Mesenchymal stem cell (in vitro differentiated cells and primary cell): ENCODE measurements around the gene SOCS6.

ENCODE experiments used
- DNase-seq: peaks from one replicate; pipeline ENCODE4 v3.0.0-alpha.2; 2013
- H2AFZ ChIP-seq: one replicate; pipeline ENCODE4 v1.6.1; 2013; ENCODE audit warnings: low read depth, mild to moderate bottlenecking, control low read depth, inconsistent platforms, low read length, moderate library complexity
- H2AK5ac ChIP-seq: 2 replicates; pipeline ENCODE4 v1.6.1; 2013; ENCODE audit warnings: low read length, moderate library complexity, mild to moderate bottlenecking, inconsistent platforms; ENCODE audit not compliant: severe bottlenecking
- H2BK120ac ChIP-seq: one replicate; pipeline ENCODE4 v1.6.1; 2013; ENCODE audit warnings: low read depth, mild to moderate bottlenecking, inconsistent platforms, low read length, moderate library complexity
- H2BK12ac ChIP-seq, 2 experiments: one replicate each; pipeline ENCODE4 v1.6.1; 2013; ENCODE audit warnings: inconsistent platforms in 2 of 2, low read length in 2 of 2, mild to moderate bottlenecking in 2 of 2, moderate library complexity in 2 of 2, control low read depth in 1 of 2
- H2BK15ac ChIP-seq: one replicate; pipeline ENCODE4 v1.6.1; 2013; ENCODE audit warnings: mild to moderate bottlenecking, low read depth, inconsistent platforms; ENCODE audit not compliant: poor library complexity, severe bottlenecking
- H2BK5ac ChIP-seq: 2 replicates; pipeline ENCODE4 v1.6.1; 2013; ENCODE audit warnings: low read depth, mild to moderate bottlenecking, low read length, control low read depth, inconsistent platforms; ENCODE audit not compliant: poor library complexity, severe bottlenecking
- H3K14ac ChIP-seq, 2 experiments: one replicate each; pipeline ENCODE4 v1.6.1; 2013; ENCODE audit warnings: inconsistent platforms in 2 of 2, low read length in 2 of 2, control low read depth in 1 of 2, mild to moderate bottlenecking in 1 of 2, moderate library complexity in 1 of 2
- H3K18ac ChIP-seq, 2 experiments: one replicate each; pipeline ENCODE4 v1.6.1; 2013; ENCODE audit warnings: inconsistent platforms in 2 of 2, low read length in 2 of 2, control low read depth in 1 of 2, low read depth in 1 of 2, mild to moderate bottlenecking in 1 of 2
- H3K23ac ChIP-seq, 2 experiments: one replicate each; pipeline ENCODE4 v1.6.1; 2013; ENCODE audit warnings: inconsistent platforms in 2 of 2, low read length in 2 of 2, mild to moderate bottlenecking in 2 of 2, moderate library complexity in 2 of 2, control low read depth in 1 of 2
- H3K27ac ChIP-seq: 2 replicates; pipeline ENCODE4 v1.5.1; 2013; ENCODE audit warnings: mild to moderate bottlenecking, moderate library complexity, low read length, control low read depth, inconsistent platforms; ENCODE audit not compliant: poor library complexity, severe bottlenecking
- H3K27me3 ChIP-seq, 2 experiments: 2 replicates each; pipeline versions ENCODE4 v1.6.1 to v1.7.0; 2013; ENCODE audit warnings: low read length in 2 of 2, mild to moderate bottlenecking in 2 of 2, moderate library complexity in 2 of 2, control low read depth in 1 of 2, inconsistent platforms in 1 of 2; ENCODE audit not compliant: control insufficient read depth in 1 of 2, insufficient read depth in 1 of 2
- H3K36me3 ChIP-seq, 2 experiments: 2 replicates each; pipeline versions ENCODE4 v1.6.1 to v1.7.0; 2013; ENCODE audit warnings: low read length in 2 of 2, control low read depth in 1 of 2, inconsistent platforms in 1 of 2, low read depth in 1 of 2, mild to moderate bottlenecking in 1 of 2; ENCODE audit not compliant: insufficient read depth in 2 of 2, control insufficient read depth in 1 of 2
- H3K4ac ChIP-seq, 2 experiments: one replicate each; pipeline ENCODE4 v1.6.1; 2013; ENCODE audit warnings: inconsistent platforms in 2 of 2, low read length in 2 of 2, mild to moderate bottlenecking in 2 of 2, moderate library complexity in 2 of 2, control low read depth in 1 of 2, low read depth in 1 of 2
- H3K4me1 ChIP-seq: 2 replicates; pipeline ENCODE4 v1.6.1; 2013; ENCODE audit warnings: low read depth, low read length, control low read depth; ENCODE audit not compliant: control insufficient read depth, insufficient read depth
- H3K4me2 ChIP-seq: 2 replicates; pipeline ENCODE4 v1.6.1; 2013; ENCODE audit warnings: low read length, mild to moderate bottlenecking, inconsistent platforms; ENCODE audit not compliant: poor library complexity, severe bottlenecking
- H3K4me3 ChIP-seq, 2 experiments: 2 replicates each; pipeline versions ENCODE4 v1.5.1 to v1.7.0; 2013; ENCODE audit warnings: low read length in 2 of 2, mild to moderate bottlenecking in 2 of 2, control low read depth in 1 of 2, low read depth in 1 of 2; ENCODE audit not compliant: insufficient read depth in 1 of 2
- H3K79me1 ChIP-seq: replicated peaks from 2 replicates; pipeline ENCODE4 v1.6.1; 2013; ENCODE audit warnings: mild to moderate bottlenecking, control low read depth, low read length, inconsistent platforms; ENCODE audit not compliant: poor library complexity, severe bottlenecking
- H3K9ac ChIP-seq: 2 replicates; pipeline ENCODE4 v1.7.0; 2013; ENCODE audit warnings: mild to moderate bottlenecking, low read length, moderate library complexity
- H3K9me3 ChIP-seq: 2 replicates; pipeline ENCODE4 v1.7.0; 2013; ENCODE audit warnings: mild to moderate bottlenecking, low read length; ENCODE audit not compliant: control insufficient read depth
- H4K8ac ChIP-seq: one replicate; pipeline ENCODE4 v1.6.1; 2013; ENCODE audit warnings: inconsistent platforms, mild to moderate bottlenecking, low read length, moderate library complexity
- H4K91ac ChIP-seq: one replicate; pipeline ENCODE4 v1.6.1; 2013; ENCODE audit warnings: mild to moderate bottlenecking, low read length, inconsistent platforms
- WGBS: methylation state at CpG from one replicate; pipeline ENCODE4 v1.1.7; 2013; ENCODE audit warnings: mixed read lengths; 5-methylcytosine and 5-hydroxymethylcytosine counted together

Gene SOCS6

DNA sequence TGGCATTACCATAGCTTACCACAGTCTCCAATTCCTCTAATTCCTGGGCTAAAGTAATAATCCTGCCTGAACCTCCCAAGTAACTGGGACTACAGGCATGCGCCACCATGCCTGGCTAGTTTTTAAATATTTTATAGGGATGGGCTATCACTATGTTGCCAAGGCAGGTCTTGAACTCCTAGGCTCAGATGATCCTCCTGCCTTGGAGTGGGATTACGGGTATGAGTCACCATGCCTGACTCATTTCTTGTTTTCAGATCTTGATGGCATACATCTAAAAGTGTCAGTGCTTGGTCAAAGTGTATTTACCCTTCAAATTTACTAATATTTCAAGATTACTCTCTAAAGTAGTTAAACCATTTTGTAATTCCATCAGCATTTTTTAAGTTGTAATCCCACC lies 9.4 kb upstream of the SOCS6 start:
- H3K79me1 ChIP-seq, result no peaks in the 10 kb centered on the region
- peaks cover 7% of the 10 kb centered on the region for H3K9me3 ChIP-seq
- no peaks in the 10 kb centered on the region for H3K27me3 ChIP-seq
- WGBS, result 83% methylated on average over 2 of the region's 2 CpGs
- H3K4me3 ChIP-seq, result no peak overlapping the region
- no peak for DNase-seq
- no peak overlapping the region for H2BK120ac ChIP-seq
- no peak overlapping the region for H3K4me2 ChIP-seq
- H3K36me3 ChIP-seq, result no peaks in the 10 kb centered on the region
- no peak overlapping the region for H4K91ac ChIP-seq
- no peak overlapping the region for H4K8ac ChIP-seq
- no peak overlapping the region for H2AFZ ChIP-seq
- H3K4me1 ChIP-seq, result no peaks in the 10 kb centered on the region
- no peak overlapping the region for H2BK12ac ChIP-seq
- H3K14ac ChIP-seq, result no peak overlapping the region
- no peak overlapping the region for H2BK15ac ChIP-seq
- no peak overlapping the region for H3K4ac ChIP-seq
- H3K23ac ChIP-seq, result no peak overlapping the region
- no peak overlapping the region for H3K18ac ChIP-seq
- no peak overlapping the region for H2BK5ac ChIP-seq
- H3K9ac ChIP-seq, result no peak overlapping the region
- no peak overlapping the region for H3K27ac ChIP-seq
- no peak overlapping the region for H2AK5ac ChIP-seq

DNA sequence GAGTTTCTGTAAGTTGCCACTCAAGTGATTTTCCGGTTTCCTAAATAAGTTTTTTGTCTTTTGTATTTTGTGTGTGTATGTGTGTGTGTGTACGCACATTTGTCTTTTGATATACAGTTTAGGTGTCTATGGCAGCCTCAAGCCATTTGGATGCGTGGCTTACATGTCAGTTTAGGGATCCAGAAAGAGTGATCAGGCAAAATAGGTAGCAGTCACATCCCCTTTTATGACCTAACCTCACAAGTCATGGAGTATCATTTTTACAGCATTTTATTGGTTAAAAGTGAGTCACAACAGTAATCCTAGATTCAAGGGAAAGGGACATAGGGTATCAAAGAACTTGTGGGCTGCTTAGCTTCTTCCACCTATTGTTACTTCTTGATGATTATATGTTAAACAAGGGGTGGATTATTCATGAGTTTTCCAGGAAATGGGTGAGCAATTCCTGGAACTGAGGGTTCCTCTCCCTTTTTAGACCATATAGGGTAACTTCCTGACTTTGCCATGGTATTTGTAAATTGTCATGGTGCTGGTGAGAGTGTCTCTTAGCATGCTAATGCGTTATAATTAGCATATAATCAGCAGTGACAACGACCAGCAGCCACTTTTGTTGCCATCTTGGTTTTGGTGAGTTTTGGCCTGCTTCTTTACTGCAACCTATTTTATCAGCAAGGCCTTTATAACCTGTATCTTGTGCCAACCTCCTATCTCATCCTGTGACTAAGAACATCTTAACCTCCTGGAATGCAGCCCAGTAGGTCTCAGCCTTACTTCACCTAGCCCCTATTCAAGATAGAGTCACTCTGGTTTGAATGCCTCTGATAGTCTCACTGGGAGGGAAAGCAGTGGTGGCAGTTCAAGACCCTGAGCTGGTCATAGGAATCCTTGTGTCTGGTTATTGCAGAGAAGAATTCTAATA lies 8.6 kb upstream of the SOCS6 start:
- H3K9me3 ChIP-seq, result peaks cover 7% of the 10 kb centered on the region
- H3K27me3 ChIP-seq, result no peaks in the 10 kb centered on the region
- H3K4ac ChIP-seq, result no peak overlapping the region
- DNase-seq, result no peak
- H4K91ac ChIP-seq, result no peak overlapping the region
- H3K36me3 ChIP-seq, result no peaks in the 10 kb centered on the region
- no peak overlapping the region for H4K8ac ChIP-seq
- no peak overlapping the region for H3K14ac ChIP-seq
- WGBS, result 85% methylated on average over 4 of the region's 5 CpGs
- no peak overlapping the region for H3K27ac ChIP-seq
- H3K23ac ChIP-seq, result no peak overlapping the region
- no peak overlapping the region for H3K4me3 ChIP-seq
- H2AFZ ChIP-seq, result no peak overlapping the region
- H3K9ac ChIP-seq, result no peak overlapping the region
- H3K4me1 ChIP-seq, result no peaks in the 10 kb centered on the region
- H2BK15ac ChIP-seq, result no peak overlapping the region
- H3K4me2 ChIP-seq, result no peak overlapping the region
- no peaks in the 10 kb centered on the region for H3K79me1 ChIP-seq
- no peak overlapping the region for H2AK5ac ChIP-seq
- no peak overlapping the region for H2BK12ac ChIP-seq
- H3K18ac ChIP-seq, result no peak overlapping the region
- no peak overlapping the region for H2BK5ac ChIP-seq
- H2BK120ac ChIP-seq, result no peak overlapping the region

DNA sequence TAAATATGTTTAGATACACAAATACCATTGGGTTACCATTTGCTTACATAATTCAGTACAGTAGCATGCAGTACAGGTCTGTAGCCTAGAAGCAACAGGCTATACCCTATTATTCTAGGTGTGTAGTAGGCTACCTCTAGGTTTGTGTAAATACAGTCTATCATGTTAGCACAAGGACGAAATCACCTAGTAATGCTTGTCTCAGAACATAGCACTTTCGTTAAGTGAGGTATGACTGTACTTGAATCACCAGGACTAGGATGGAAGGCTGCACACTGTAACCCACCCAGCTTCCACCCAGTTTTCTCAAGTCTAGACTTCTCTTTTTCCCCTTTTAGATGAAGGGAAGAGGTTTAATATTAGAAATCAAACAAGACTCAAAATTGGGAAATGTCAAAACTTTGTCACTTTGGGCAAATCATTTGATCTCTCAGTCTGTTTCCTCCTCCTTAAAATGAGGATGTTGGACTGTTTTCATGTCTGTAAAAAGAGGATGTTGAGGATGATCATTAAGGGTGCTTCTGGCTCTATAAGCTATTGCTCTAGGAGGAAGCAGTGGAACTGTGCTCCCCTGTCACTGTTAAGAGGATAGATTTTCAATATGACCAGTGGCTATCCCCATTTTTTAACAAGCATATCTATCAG lies 3.7 kb upstream of the SOCS6 start:
- DNase-seq, result no peak
- Histone ChIP-seq H3K27me3 (no peaks in the 10 kb centered on the region), H3K4ac (no peak overlapping the region), H3K23ac (no peak overlapping the region), H3K9me3 (peaks cover 1% of the 10 kb centered on the region), H3K79me1 (no peaks in the 10 kb centered on the region), H3K9ac (no peak overlapping the region), H3K4me2 (no peak overlapping the region), H3K4me1 (no peaks in the 10 kb centered on the region), H2BK120ac (no peak overlapping the region), H3K14ac (no peak overlapping the region), H2BK5ac (no peak overlapping the region), H4K91ac (no peak overlapping the region), H3K18ac (no peak overlapping the region), H4K8ac (no peak overlapping the region), H3K27ac (no peak overlapping the region), H2BK15ac (no peak overlapping the region), H3K36me3 (no peaks in the 10 kb centered on the region), H3K4me3 (no peak overlapping the region), H2BK12ac (no peak overlapping the region), H2AFZ (no peak overlapping the region), H2AK5ac (no peak overlapping the region)
- WGBS, result no CpG with 5 or more reads among the region's 2 CpGs

GRCh38 chr18:70287731-70288130 lies 1.1 kb upstream of the SOCS6 start:
- Histone ChIP-seq H3K9me3 (no peaks in the 10 kb centered on the region), H3K4me2 (no peak overlapping the region), H3K4me1 (peaks cover 7% of the 10 kb centered on the region), H4K8ac (no peak overlapping the region), H3K27ac (no peak overlapping the region), H4K91ac (no peak overlapping the region), H3K4ac (no peak overlapping the region), H3K9ac (peak overlapping the region; percentile 89), H2AFZ (no peak overlapping the region), H3K27me3 (no peaks in the 10 kb centered on the region), H2BK12ac (no peak overlapping the region), H3K14ac (no peak overlapping the region), H2BK5ac (no peak overlapping the region), H3K79me1 (no peaks in the 10 kb centered on the region), H3K4me3 (peak overlapping the region in 1 of 2 experiments; percentile 82), H3K36me3 (peaks cover 0 to 7% of the 10 kb centered on the region in 2 experiments), H2BK15ac (no peak overlapping the region), H3K18ac (no peak overlapping the region), H2BK120ac (no peak overlapping the region), H2AK5ac (no peak overlapping the region), H3K23ac (no peak overlapping the region)
- DNase-seq, result no peak
- WGBS, result 90% methylated on average over 2 of the region's 2 CpGs
